HG03439 (cell line): ENCODE measurements around the gene ORAI2.

Experiments
- ATAC-seq: cut with Tn5 transposase; IDR thresholded peaks from one replicate; pipeline ENCODE4 v1.9.1; 2021; ENCODE audit warnings: mild to moderate bottlenecking, moderate library complexity; ENCODE audit not compliant: unreplicated experiment

ORAI2 gene

GRCh38 chr7:102413611-102414010 lies 19.8 kb upstream of the ORAI2 start:
- no peak for ATAC-seq

- ATAC-seq: peak; percentile 41
Measured at GRCh38 chr7:102415685-102416225, 17.6 kb upstream of the ORAI2 start.

- ATAC-seq: peak; percentile 8
Measured at GRCh38 chr7:102416406-102416805, 17.0 kb upstream of the ORAI2 start.

GRCh38 chr7:102417105-102417504 lies 16.3 kb upstream of the ORAI2 start:
- no peak for ATAC-seq

GRCh38 chr7:102418592-102418991 lies 14.8 kb upstream of the ORAI2 start:
- ATAC-seq: no peak

GRCh38 chr7:102421706-102422240 lies 11.6 kb upstream of the ORAI2 start:
- ATAC-seq: no peak

- no peak for ATAC-seq
Measured at GRCh38 chr7:102424129-102424551, 9.2 kb upstream of the ORAI2 start.

GRCh38 chr7:102424787-102425218 lies 8.6 kb upstream of the ORAI2 start:
- no peak for ATAC-seq

GRCh38 chr7:102425639-102426267 lies 7.6 kb upstream of the ORAI2 start:
- peak; percentile 52 for ATAC-seq

- ATAC-seq: peak; percentile 50
Measured at GRCh38 chr7:102426268-102427018, 6.9 kb upstream of the ORAI2 start.

- no peak for ATAC-seq
Measured at GRCh38 chr7:102427019-102427405, 6.4 kb upstream of the ORAI2 start.

GRCh38 chr7:102429141-102429899 lies 4.1 kb upstream of the ORAI2 start:
- ATAC-seq: no peak

GRCh38 chr7:102431617-102432298 lies 1.6 kb upstream of the ORAI2 start:
- ATAC-seq: no peak

- ATAC-seq: peak; percentile 17
Measured at GRCh38 chr7:102432442-102433218, 745 bp upstream of the ORAI2 start.

- peak; percentile 6 for ATAC-seq
Measured at GRCh38 chr7:102434039-102434486, 688 bp downstream of the ORAI2 start.

GRCh38 chr7:102436118-102436517 lies 2.7 kb downstream of the ORAI2 start:
- ATAC-seq: no peak

- no peak for ATAC-seq
Measured at GRCh38 chr7:102439963-102440795, 6.8 kb downstream of the ORAI2 start.

GRCh38 chr7:102444961-102445673 lies 11.7 kb downstream of the ORAI2 start:
- ATAC-seq: peak; percentile 40
